GM21528 (cell line): ENCODE measurements around the gene CDH15.
A peak's percentile ranks its signal among the peaks of the same experiment; 100 is the strongest.

Experiments
- ATAC-seq: cut with Tn5 transposase; IDR thresholded peaks from one replicate; pipeline ENCODE4 v1.9.1; 2021; ENCODE audit warnings: mild to moderate bottlenecking, moderate library complexity; ENCODE audit not compliant: unreplicated experiment, low FRiP score

CDH15 gene

DNA sequence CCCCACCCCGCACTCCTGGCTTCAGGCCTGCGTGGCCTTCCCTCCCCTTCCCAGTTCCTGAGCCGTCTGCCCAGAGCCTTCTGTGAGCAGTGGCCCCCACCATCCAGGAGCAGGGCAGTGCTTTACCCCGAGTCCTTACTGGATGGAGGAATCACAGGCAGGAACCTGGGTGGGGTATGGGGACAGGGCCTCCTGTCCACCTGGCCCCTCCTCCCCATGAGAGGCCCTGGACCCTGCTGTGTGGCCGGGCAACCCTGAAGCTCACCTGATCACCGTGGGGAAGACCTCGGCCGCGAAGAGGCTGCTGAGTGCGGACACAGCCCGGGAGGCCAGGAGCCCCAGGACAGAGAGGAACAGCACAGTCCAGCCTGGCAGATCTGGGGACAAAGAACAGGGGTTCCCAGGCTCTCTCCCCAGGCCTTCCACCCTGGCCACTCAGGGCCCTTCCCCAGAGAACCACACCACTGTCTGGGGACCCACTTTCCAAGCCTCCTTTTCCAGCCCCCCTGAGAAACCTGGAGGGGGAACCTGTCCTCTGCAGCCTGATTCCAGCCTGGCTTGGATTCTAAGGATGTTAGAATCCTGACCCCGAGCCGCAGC, 25.6 kb downstream of the CDH15 start:
- ATAC-seq: no peak

DNA sequence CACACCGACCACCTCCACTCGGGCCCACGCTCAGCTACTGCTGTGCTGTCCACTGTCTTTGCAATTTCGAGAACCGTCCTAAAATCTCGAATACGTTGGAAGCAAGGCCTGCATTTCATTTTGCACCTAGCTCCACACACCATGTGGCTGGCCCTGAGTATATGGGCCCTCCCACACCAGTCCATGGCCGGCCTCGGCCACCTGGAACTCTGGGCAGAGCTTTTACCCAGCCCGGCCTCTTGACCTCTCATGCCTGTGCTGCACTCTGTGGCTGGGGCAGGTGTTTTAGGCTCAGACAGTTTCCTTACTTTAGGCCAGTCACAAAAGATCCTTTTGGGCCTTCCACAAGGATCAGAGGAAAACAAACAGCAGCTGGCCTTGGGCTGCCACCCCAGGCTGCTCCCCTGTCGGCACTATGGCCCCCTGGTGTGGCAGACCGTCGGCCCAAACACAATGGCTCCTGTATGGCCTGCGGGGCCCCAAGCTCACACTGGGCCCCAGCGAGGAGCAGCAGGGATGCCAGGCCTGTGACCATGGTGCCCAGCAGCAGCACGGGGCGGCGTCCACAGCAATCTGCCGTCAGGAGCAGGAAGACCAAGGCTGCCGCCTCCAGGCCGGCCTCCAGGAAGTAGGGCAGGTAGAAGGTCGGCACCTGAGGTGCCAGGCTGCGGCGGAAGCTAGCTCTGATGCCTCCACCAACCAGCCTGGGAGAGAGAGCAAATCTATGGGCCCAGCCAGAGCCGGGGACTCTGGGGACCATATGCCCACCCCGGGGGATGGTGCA, 26.3 kb downstream of the CDH15 start:
- ATAC-seq: no peak

DNA sequence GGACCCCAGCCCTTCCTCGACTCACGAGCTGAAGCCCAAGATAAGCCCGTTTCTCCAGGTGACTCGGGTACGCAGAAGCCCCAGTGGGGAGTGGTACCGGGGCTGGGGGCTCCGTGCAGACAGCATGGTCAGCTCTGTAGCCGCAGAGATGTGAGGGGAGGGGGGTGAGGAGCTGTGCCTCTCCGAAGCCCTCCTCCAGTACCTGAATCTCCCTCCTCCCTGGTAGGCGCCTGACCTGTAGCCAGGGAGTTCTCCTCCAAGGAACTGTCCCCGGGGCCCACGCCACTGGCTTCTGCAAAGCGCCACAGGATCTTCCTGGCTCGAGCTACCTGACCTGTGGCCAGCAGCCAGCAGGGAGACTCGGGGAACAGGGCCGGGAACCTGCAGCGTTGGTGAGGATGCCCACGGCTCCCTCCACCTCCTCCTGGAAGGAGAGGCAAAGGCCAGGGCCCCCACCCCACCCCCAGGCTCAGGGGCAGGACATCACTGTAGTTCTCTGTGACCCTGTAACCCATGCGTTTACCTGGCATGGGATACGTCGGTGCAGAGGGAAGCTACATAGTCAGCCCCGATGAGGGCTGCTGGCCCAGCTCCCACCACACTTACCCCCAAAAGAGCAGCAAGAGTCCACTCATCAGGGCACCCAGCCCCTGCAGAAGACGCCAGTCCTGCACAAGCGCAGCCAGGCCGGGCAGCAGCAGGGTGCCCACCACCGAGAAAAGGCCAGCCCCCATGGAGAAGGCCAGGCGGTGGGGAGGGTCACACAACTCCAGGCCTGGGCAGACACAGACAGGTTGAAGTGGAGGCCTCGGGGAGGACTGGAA, 27.1 kb downstream of the CDH15 start:
- ATAC-seq: no peak

DNA sequence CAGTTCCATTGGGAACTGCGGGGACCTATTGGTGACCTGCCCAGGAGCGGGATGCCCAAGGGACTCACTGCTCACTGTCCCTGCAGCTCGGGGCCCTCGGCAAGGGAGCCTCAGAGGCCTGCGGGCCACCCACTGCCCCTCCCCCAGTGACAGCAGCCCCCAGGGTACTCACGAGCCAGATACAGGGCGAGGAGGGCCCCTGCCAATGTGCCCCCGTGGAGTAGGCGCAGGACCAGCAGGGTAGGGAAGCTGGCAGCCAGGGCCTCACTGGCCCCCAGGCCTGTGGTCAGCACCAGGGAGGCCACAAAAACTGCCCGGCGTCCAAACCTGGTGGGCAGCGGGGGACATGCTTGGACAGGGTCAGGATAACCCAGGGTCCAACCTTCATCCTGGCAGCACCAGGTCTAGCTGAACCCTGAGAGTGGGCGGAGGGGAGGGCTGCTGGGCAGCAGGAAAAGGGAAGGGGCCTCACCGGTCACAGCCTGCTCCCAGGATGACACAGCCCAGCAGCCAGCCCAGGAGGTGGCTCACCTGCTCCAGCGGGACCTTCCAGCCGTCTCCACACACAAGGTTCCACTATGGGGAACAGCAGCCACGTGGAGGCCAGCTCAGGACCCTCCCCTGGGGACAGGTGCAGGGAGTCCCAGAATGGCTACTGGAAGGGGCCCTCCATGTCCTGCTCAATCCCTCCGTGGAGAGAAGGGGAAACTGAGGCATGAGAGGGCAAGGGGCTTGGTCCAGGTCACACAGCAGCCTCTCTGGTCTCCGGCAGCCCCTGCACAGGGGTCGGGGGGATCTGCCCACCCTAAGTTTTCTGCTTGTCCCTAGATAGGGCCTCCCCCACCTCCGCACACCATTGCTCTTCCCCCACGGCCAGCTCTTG, 27.9 kb downstream of the CDH15 start:
- ATAC-seq: no peak

DNA sequence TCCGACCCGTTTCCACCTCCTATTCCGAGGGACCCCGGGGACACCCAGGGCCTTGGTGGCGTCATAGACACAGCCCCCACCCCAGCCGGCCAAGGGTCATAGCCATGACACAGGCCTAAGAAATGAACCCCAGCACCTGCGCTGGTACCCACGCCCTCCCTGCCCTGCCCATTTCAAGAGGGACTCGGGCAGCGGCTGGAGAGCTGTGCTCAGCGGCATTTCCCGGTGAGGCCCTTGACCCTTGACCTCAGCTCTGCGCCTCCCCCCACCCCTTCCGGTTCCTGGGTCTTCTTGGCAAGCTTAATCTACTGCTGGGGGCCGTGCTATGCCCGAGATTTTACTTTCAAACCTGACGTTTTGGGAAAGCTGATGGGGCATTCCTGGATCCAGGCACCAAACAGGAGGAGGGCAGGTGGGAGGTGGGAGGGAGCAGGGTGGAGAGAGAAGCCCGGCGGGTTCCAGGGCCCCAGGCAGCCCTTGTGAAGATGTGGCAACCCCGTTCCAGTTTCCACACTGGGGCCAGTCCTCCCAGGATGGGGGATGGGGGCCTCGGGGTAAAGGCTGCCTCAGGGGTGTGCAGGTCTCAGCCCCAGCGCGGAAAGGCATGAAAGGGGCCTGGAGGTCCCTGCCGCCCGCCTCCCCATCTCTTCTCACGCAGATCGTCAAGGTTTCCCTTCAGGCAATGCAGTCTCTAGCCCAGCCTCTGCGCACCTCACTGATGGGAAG, 28.7 kb downstream of the CDH15 start, which contains the start of gene SLC22A31:
SLC22A31 (minus strand) TSS at position 414 of the 726 bp plus-strand sequence; CDS start at position 378, 36 bp downstream.
- ATAC-seq: no peak

DNA sequence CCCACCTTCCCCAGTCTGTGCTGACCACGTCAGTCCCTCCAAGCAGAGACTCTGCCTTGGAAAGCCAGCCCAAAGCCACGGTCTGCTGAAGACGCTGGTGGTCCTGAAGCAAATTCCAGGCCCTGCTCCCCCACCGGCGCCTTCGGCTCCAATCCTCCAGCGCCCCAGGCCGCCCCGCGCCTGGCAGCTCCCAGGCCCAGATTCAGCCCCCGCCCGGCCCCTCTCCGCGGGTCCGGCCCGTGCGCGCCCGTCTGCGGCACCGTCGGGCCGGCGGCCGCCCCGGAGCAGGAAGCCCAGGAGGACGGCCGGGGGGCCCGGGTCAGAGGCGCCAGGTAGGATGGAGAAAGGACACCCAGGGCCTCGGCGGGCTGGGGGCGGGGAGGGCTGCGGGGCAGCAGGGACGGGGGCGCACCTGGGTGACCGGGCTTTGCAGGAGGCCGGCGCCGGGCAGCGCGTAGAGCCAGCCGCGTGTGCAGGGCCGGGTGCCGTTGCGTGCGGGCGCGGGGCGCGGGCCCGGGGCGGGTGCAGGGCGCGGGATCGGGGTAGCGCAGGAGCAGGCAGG, 29.4 kb downstream of the CDH15 start:
- ATAC-seq: no peak

DNA sequence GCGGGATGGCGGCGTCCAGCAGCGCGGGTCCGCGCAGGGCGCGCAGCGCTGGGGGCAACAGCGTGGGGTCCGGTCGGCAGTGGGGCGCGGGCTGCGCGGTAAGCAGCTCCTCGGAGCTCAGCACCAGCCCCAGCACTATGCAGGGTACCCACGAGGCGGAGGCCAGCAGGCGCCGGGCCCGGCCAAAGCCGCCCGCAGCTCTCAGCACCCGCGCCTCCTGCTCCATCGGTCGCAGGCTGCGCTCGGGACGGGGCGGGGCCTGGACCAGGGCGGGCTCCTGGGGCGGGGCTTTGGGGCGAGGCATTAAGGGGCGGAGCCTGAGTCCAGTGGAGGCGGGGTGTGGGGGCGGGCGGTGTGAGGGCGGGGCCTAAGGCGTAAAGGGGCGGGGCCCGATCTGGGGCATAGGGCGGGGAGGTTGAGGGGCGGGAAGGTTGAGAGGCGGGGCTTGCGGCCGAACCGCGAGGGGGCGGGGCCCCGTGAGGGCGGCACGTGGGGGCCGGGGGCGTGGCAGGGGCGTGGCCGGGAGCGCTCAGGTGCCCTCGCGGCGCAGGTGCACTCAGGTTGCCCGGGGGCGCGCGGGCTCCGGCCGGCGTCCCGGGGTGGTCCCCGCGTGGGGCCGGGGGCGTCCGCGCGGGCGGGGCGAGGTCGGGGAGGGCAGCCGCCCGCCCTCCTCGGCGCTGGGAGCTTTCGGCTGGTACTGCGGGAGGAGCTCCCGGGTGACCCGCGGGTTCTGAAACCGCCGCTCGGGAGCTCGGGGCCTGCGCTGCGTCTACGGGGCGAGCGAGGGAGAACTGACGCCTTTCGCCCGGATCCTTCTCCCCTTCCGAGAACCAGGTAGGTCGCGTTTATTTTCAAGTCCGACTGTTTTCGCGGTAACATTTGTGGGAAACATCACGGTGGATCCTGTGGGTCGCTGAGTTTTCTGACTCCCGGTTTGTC, 30.2 kb downstream of the CDH15 start:
- no peak for ATAC-seq

DNA sequence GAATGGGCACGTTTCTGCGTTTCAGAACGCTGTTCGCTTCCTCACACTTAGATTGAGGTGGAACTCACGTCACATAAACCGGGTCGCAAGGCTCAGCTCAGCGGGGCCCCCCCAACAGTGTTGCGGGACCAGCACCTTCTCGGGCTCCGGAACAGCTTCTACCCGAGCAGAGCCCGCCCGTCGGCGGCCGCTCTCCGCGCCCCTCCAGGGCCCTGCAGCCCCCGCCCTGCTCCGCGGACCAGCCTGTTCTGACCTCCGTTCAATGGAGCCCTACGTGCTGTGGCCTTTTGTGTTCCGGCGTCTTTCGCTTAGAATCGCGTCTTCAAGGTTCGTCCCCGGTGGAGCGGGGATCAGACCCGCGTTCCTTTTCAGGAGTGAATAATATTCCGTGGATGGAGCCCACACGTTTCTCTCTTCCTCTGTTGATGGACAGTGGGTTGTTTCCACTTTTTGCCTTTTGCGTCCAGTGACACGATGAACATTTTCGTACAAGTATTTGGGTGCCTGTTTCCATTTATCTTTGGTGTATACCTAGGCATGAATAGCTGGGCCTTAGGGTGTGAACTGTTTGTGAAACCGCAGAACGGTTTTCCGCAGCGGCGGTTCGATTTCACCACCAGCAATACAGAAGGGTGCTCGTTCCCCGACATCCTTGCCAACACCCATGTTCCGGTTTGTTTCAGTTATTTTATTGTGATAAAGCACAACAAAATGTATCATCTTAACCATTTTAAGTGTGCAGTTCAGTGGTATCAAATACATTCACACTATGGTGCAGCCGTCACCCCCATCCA, 31.1 kb downstream of the CDH15 start:
- no peak for ATAC-seq

DNA sequence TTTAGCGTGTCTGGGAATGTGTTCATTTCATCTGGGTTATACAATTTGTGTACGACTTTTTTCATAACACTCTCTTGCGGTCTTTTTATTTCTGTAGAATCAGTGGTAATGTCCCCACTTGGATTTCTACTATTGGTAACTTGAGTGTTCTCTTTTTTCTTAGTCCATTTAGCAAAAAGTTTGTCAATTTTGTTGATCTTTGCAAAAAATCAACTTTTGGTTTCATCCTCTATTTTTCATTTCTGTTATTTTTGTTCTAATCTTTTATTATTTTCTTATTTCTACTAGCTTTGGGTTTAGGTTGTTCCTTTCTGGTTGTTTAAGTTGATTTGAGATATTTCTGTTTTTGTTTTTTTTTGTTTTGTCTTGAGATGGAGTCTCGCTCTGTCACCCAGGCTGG, 36.4 kb downstream of the CDH15 start:
- no peak for ATAC-seq

DNA sequence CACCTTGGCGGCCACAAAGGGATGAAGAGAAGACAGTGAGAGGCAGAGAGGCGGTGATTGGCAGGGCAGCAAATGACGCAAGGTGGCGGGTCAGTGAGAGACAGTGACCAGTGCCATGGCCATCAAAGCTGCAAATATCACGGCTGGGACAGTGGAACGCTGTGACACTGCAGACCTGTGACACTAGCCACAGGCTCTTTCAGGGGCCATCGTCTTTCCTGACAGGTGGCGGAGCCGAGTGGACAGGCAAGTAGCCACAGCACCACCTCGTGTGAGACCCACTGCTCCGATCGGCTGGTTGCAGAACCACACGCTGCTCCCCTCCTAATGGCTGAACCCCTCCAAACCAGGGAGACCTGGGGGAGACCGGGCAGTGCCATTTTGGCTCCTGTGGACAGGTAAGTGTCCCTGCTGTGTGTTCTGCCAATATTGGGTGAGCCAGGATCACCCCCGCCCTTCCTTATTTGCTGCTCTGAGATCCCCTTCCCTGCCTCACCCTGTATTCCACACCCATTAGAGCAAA, 38.0 kb downstream of the CDH15 start:
- no peak for ATAC-seq

DNA sequence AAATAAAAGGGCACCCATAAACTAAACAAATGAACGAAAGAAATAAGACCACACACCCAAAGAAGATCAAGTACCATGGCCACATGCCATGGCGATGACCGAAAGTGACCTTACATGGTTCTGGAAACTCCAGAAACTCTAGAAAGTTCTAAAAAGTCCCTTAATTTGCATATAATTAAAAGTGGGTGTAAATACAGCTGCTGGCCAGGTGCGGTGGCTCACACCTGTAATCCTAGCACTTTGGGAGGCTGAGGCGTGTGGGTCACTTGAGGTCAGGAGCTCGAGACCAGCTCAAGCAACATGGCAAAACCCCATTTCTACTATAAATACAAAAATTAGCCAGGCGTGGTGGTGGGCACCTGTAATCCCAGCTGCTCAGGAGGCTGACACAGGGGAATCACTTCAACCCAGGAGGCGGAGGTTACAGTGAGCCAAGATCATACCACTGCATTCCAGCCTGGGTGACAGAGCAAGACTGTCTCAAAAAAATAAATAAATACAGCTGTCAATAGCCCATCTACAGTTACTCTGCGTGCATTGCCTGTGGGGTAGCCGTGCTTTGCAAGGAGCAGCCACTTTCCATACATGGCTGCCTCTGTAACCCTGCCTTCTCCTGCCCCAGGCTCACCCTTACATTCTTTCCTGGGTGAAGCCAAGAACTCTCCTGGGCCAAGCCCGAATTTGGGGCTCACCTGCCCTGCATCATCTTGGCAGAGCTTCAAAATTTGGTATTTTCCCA, 38.8 kb downstream of the CDH15 start:
- ATAC-seq: no peak

DNA sequence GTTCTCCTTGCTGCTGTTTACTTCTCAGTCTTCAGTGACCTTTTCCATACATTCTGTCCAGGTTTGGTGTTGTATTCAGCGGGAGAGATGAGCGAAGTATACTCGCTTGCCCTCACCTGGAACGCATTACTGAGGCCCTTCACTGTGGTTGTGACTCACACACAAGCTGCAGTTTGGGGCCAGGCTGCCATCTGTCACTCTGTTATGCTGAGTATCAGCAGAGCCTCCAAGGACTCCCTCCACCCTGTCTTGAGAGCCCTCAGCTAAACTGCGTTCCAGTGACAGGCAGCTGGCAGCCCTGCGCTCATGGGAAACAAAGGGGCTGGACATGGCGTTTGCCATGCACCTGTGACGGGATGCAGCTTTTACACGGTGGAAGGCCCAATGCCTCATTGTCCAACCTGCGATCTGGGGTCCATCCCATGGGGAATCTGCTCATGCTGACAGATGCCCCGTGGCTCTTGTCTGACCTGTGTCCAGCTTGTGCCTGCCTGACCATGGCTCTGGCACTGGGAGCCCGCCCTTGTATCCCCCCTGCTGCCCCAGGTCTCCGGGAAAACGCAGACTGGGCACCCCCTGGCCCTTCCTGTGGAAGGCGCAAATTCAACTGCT, 39.5 kb downstream of the CDH15 start:
- ATAC-seq: no peak

DNA sequence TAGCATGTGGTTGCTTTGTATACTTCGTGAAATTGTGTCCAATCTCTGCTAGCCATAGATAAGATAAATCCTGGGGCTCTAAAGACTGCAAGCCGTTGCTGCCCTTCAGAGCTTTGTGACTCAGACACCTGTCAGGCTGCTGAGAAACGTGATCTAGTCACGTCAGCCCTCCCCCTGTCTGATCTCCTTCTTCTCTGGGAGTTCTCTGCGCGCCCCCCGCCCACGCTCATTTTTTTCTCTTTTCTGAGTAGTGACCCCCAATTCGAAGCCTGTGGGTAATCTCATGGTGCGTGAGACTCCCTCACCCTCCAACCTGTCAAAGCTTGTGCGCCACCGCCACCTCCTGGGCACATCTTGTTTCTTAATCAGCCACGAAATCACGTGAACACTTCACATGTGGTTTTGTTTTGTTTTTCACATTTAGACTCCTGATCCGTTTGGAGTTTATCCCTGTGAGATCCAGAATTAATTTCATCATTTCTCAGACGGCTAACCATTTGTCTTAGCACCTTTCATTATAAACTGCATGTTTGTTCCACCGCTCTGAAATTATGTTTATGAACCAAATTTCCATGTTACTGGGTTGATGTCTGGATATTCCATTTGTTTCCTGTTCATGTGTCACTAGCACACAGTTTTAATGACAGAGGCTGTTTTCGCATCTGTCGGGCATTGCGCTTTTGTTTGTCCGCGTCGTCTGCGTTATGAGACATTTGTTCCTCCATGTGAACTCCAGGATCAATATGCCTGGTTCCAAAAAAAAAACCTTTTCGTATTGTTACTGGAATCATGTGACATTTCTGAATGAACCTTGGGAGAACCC, 45.0 kb downstream of the CDH15 start:
- ATAC-seq: peak; percentile 48

DNA sequence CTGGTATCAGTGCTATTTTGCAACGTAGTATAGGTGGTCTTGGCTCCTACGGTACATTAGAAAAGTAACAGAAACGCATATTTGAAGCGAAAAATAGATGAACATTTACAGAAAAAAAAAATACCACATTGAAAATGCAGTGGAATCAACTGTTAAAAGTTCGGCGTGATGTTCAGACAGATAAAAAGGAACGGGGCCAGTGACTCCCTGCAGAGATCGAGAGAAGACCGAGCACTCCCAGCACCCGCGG, 45.5 kb downstream of the CDH15 start:
- no peak for ATAC-seq

DNA sequence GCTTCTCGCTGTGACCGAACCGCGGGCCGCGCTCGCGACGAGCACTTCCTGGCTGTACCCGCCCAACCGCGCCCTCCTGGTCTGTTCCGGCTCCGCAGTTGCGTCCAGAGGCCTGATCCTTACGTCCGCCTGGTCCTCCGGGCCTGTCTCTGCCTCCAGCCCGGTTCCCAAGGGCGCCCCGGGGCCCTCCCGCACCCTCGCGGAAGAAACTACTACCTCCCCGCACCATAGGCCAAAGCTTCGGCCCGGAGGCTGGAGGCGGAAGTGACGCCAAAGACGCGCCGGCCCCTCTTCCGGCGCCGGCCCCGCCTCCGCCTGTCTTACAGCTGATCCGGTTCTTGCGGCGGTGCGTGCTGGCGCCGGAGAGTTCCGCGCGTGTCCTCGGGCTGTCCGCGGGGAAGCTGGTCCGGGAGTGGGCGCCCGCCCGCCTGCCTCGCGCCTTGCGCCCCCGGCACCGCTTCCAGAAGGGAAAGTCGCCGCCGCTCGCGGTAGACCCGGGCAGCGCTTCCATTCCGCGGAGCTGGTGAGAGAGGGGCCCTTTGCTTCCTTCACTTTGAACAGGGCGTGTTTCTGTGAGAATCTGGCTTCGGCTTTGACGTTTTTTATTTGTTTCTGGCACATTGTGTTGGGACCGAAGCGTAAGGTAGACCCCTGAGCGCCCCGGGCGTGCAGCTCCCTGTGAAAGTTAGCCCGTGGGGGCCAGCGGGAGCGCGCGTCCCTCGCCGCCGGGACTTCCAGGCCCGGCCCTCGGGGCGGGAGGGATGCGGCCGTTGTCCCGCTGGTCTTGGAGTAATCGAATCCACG, 46.0 kb downstream of the CDH15 start, which contains the start of gene ZNF778:
ZNF778 (plus strand) TSS at position 316 of the 804 bp plus-strand sequence. CDS start 3,425 bp downstream, outside the sequence.
- peak; percentile 79 for ATAC-seq
